Measurements from ENCODE around the gene PEX26.

DNA sequence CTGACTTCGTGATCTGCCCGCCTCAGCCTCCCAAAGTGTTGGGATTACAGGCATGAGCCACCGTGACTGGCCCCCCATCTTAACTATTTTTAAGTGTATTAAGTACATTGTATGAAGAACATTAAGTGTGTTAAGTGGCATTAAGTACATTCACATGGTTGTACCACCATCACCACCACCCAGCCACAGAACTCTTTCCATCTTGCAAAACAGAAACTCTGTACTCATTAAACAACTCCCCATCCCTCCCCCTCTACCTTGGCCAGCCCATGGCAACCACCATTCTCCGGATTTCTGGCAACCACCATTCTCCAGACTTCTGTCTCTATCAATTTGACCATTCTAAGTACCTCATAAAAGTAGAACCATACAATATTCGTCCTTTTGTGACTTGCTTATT is 17.8 kb upstream of the PEX26 start:
- TF ChIP-seq, protein P1, sequence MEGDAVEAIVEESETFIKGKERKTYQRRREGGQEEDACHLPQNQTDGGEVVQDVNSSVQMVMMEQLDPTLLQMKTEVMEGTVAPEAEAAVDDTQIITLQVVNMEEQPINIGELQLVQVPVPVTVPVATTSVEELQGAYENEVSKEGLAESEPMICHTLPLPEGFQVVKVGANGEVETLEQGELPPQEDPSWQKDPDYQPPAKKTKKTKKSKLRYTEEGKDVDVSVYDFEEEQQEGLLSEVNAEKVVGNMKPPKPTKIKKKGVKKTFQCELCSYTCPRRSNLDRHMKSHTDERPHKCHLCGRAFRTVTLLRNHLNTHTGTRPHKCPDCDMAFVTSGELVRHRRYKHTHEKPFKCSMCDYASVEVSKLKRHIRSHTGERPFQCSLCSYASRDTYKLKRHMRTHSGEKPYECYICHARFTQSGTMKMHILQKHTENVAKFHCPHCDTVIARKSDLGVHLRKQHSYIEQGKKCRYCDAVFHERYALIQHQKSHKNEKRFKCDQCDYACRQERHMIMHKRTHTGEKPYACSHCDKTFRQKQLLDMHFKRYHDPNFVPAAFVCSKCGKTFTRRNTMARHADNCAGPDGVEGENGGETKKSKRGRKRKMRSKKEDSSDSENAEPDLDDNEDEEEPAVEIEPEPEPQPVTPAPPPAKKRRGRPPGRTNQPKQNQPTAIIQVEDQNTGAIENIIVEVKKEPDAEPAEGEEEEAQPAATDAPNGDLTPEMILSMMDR (IDR thresholded peaks at IDR 0.05) = no peak
- no peak for TF ChIP-seq POLR2A (IDR thresholded peaks at IDR 0.05)

Data from right lobe of liver (tissue), 4 donors.